OCI-LY3 (cell line): ENCODE results near the gene LRP4.

ENCODE experiments used
- EZH2phosphoT487 ChIP-seq: fragments of 200-600 bp; shearing (Covaris generic); IDR thresholded peaks from 2 replicates; pipeline ENCODE4 v1.6.1; 2018; ENCODE audit warnings: antibody characterized with exemption, mixed run types, low read depth
- TF ChIP-seq, protein P1 (sequence below): fragments of 200-600, 300-600 bp; sonication (generic); IDR thresholded peaks from 2 replicates; pipeline ENCODE4 v1.5.1; 2014; ENCODE audit warnings: antibody characterized with exemption, low read length, low read depth

DNA sequence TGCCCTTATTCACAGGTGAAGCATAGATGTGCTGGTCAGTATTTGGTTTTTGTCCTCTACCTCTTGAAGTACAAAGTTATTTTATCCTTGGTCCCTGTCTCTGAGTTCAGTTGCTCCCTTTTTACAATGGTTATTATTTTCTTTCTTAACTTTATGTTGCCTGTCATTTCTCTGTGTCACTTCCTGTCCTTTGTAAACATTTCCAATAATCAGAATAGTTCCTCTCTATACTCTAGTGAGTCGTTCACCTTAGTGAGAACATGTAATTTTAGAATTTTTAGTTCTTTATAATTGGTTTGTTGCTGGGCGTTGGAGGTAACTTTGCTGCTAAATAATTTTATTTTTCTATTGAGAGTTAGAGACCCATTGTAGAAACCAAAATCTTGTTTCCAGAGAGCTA is 34.2 kb upstream of the LRP4 start:
- TF ChIP-seq, protein P1, sequence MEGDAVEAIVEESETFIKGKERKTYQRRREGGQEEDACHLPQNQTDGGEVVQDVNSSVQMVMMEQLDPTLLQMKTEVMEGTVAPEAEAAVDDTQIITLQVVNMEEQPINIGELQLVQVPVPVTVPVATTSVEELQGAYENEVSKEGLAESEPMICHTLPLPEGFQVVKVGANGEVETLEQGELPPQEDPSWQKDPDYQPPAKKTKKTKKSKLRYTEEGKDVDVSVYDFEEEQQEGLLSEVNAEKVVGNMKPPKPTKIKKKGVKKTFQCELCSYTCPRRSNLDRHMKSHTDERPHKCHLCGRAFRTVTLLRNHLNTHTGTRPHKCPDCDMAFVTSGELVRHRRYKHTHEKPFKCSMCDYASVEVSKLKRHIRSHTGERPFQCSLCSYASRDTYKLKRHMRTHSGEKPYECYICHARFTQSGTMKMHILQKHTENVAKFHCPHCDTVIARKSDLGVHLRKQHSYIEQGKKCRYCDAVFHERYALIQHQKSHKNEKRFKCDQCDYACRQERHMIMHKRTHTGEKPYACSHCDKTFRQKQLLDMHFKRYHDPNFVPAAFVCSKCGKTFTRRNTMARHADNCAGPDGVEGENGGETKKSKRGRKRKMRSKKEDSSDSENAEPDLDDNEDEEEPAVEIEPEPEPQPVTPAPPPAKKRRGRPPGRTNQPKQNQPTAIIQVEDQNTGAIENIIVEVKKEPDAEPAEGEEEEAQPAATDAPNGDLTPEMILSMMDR, result no peak
- no peak for TF ChIP-seq EZH2phosphoT487
